Measurements from ENCODE around the gene MIS12.

The MIS12 gene

GRCh38 chr17:5533486-5534315 is 47.3 kb downstream of the MIS12 start:
- Histone ChIP-seq H2BK12ac (ENCODE audit: low read length in 2 of 2) (no peak overlapping the region), H3K18ac (ENCODE audit: low read depth in 1 of 2, low read length in 2 of 2) (no peak overlapping the region), H2BK120ac (ENCODE audit: low read depth, low read length) (no peak overlapping the region), H3K27ac (ENCODE audit: low read length, poor library complexity, severe bottlenecking) (peak overlapping the region; percentile 56), H3K4me3 (ENCODE audit: insufficient read depth in 1 of 2, low read depth in 1 of 2, low read length in 2 of 2) (no peak overlapping the region), H3K27me3 (ENCODE audit: control insufficient read depth in 1 of 2, insufficient read depth in 1 of 2, low read length in 2 of 2) (no peaks in the 10 kb centered on the region), H3K36me3 (ENCODE audit: control insufficient read depth in 1 of 2, insufficient read depth in 2 of 2, low read depth in 1 of 2, low read length in 2 of 2) (peaks cover 0 to 72% of the 10 kb centered on the region in 2 experiments), H3K9ac (ENCODE audit: low read length) (no peak overlapping the region), H4K8ac (ENCODE audit: low read length) (no peak overlapping the region), H3K14ac (ENCODE audit: low read length in 2 of 2) (no peak overlapping the region), H2AK5ac (ENCODE audit: low read length, severe bottlenecking) (peak overlapping the region; percentile 96), H3K23ac (ENCODE audit: low read length in 2 of 2) (no peak overlapping the region), H4K91ac (ENCODE audit: low read length) (no peak overlapping the region), H3K4ac (ENCODE audit: low read depth in 1 of 2, low read length in 2 of 2) (no peak overlapping the region), H2AFZ (ENCODE audit: low read depth, low read length) (no peak overlapping the region), H3K9me3 (ENCODE audit: control insufficient read depth, low read length) (no peaks in the 10 kb centered on the region), H2BK5ac (ENCODE audit: low read depth, low read length, poor library complexity, severe bottlenecking) (peak overlapping the region; percentile 47), H3K4me1 (ENCODE audit: control insufficient read depth, insufficient read depth, low read depth, low read length) (peaks cover 17% of the 10 kb centered on the region), H3K79me1 (replicated peaks; ENCODE audit: low read length, poor library complexity, severe bottlenecking) (no peaks in the 10 kb centered on the region), H2BK15ac (ENCODE audit: low read depth, poor library complexity, severe bottlenecking) (no peak overlapping the region), H3K4me2 (ENCODE audit: low read length, poor library complexity, severe bottlenecking) (no peak overlapping the region)
- DNase-seq = no peak
- WGBS = 58% methylated on average over 15 of the region's 18 CpGs

- H3K14ac ChIP-seq (ENCODE audit: low read length in 2 of 2) = no peak overlapping the region
- peak overlapping the region; percentile 3 for H2AK5ac ChIP-seq (ENCODE audit: low read length, severe bottlenecking)
- no peak overlapping the region for H2BK120ac ChIP-seq (ENCODE audit: low read depth, low read length)
- peaks cover 0 to 78% of the 10 kb centered on the region in 2 experiments for H3K36me3 ChIP-seq (ENCODE audit: control insufficient read depth in 1 of 2, insufficient read depth in 2 of 2, low read depth in 1 of 2, low read length in 2 of 2)
- H3K27ac ChIP-seq (ENCODE audit: low read length, poor library complexity, severe bottlenecking) = no peak overlapping the region
- H4K91ac ChIP-seq (ENCODE audit: low read length) = no peak overlapping the region
- no peak overlapping the region for H3K4ac ChIP-seq (ENCODE audit: low read depth in 1 of 2, low read length in 2 of 2)
- no peak overlapping the region for H3K18ac ChIP-seq (ENCODE audit: low read depth in 1 of 2, low read length in 2 of 2)
- no peak for DNase-seq
- no peak overlapping the region for H2AFZ ChIP-seq (ENCODE audit: low read depth, low read length)
- H3K9ac ChIP-seq (ENCODE audit: low read length) = no peak overlapping the region
- H3K23ac ChIP-seq (ENCODE audit: low read length in 2 of 2) = no peak overlapping the region
- H3K4me1 ChIP-seq (ENCODE audit: control insufficient read depth, insufficient read depth, low read depth, low read length) = peaks cover 15% of the 10 kb centered on the region
- H2BK12ac ChIP-seq (ENCODE audit: low read length in 2 of 2) = no peak overlapping the region
- H4K8ac ChIP-seq (ENCODE audit: low read length) = no peak overlapping the region
- no peak overlapping the region for H2BK5ac ChIP-seq (ENCODE audit: low read depth, low read length, poor library complexity, severe bottlenecking)
- H3K9me3 ChIP-seq (ENCODE audit: control insufficient read depth, low read length) = no peaks in the 10 kb centered on the region
- H3K27me3 ChIP-seq (ENCODE audit: control insufficient read depth in 1 of 2, insufficient read depth in 1 of 2, low read length in 2 of 2) = no peaks in the 10 kb centered on the region
- H3K4me3 ChIP-seq (ENCODE audit: insufficient read depth in 1 of 2, low read depth in 1 of 2, low read length in 2 of 2) = no peak overlapping the region
- no peak overlapping the region for H3K4me2 ChIP-seq (ENCODE audit: low read length, poor library complexity, severe bottlenecking)
- no peak overlapping the region for H2BK15ac ChIP-seq (ENCODE audit: low read depth, poor library complexity, severe bottlenecking)
- 98% methylated on average over 2 of the region's 2 CpGs for WGBS
- H3K79me1 ChIP-seq (replicated peaks; ENCODE audit: low read length, poor library complexity, severe bottlenecking) = no peaks in the 10 kb centered on the region
These were observed 49.1 kb downstream of the MIS12 start for GRCh38 chr17:5535436-5535835.

- no peak overlapping the region for H3K23ac ChIP-seq (ENCODE audit: low read length in 2 of 2)
- no peak overlapping the region for H3K9ac ChIP-seq (ENCODE audit: low read length)
- no peak overlapping the region for H3K4me3 ChIP-seq (ENCODE audit: insufficient read depth in 1 of 2, low read depth in 1 of 2, low read length in 2 of 2)
- H3K27me3 ChIP-seq (ENCODE audit: control insufficient read depth in 1 of 2, insufficient read depth in 1 of 2, low read length in 2 of 2) = no peaks in the 10 kb centered on the region
- H2BK5ac ChIP-seq (ENCODE audit: low read depth, low read length, poor library complexity, severe bottlenecking) = no peak overlapping the region
- no peak overlapping the region for H3K4ac ChIP-seq (ENCODE audit: low read depth in 1 of 2, low read length in 2 of 2)
- H3K79me1 ChIP-seq (replicated peaks; ENCODE audit: low read length, poor library complexity, severe bottlenecking) = no peaks in the 10 kb centered on the region
- H3K36me3 ChIP-seq (ENCODE audit: control insufficient read depth in 1 of 2, insufficient read depth in 2 of 2, low read depth in 1 of 2, low read length in 2 of 2) = peaks cover 0 to 78% of the 10 kb centered on the region in 2 experiments
- no peak overlapping the region for H2AFZ ChIP-seq (ENCODE audit: low read depth, low read length)
- 90% methylated on average over 11 of the region's 11 CpGs for WGBS
- H3K9me3 ChIP-seq (ENCODE audit: control insufficient read depth, low read length) = no peaks in the 10 kb centered on the region
- H2BK15ac ChIP-seq (ENCODE audit: low read depth, poor library complexity, severe bottlenecking) = no peak overlapping the region
- no peak overlapping the region for H4K8ac ChIP-seq (ENCODE audit: low read length)
- no peak for DNase-seq
- H3K27ac ChIP-seq (ENCODE audit: low read length, poor library complexity, severe bottlenecking) = no peak overlapping the region
- no peak overlapping the region for H3K14ac ChIP-seq (ENCODE audit: low read length in 2 of 2)
- no peak overlapping the region for H2BK12ac ChIP-seq (ENCODE audit: low read length in 2 of 2)
- no peak overlapping the region for H3K18ac ChIP-seq (ENCODE audit: low read depth in 1 of 2, low read length in 2 of 2)
- no peak overlapping the region for H2AK5ac ChIP-seq (ENCODE audit: low read length, severe bottlenecking)
- H3K4me1 ChIP-seq (ENCODE audit: control insufficient read depth, insufficient read depth, low read depth, low read length) = peaks cover 14% of the 10 kb centered on the region
- no peak overlapping the region for H2BK120ac ChIP-seq (ENCODE audit: low read depth, low read length)
- H4K91ac ChIP-seq (ENCODE audit: low read length) = no peak overlapping the region
- H3K4me2 ChIP-seq (ENCODE audit: low read length, poor library complexity, severe bottlenecking) = no peak overlapping the region
These were observed 50.7 kb downstream of the MIS12 start for GRCh38 chr17:5536866-5537650.

- Histone ChIP-seq H2BK12ac (ENCODE audit: low read length in 2 of 2) (no peak overlapping the region), H3K36me3 (ENCODE audit: control insufficient read depth in 1 of 2, insufficient read depth in 2 of 2, low read depth in 1 of 2, low read length in 2 of 2) (peaks cover 0 to 75% of the 10 kb centered on the region in 2 experiments), H2AFZ (ENCODE audit: low read depth, low read length) (no peak overlapping the region), H3K14ac (ENCODE audit: low read length in 2 of 2) (no peak overlapping the region), H4K91ac (ENCODE audit: low read length) (no peak overlapping the region), H3K4me2 (ENCODE audit: low read length, poor library complexity, severe bottlenecking) (no peak overlapping the region), H3K9ac (ENCODE audit: low read length) (no peak overlapping the region), H3K23ac (ENCODE audit: low read length in 2 of 2) (no peak overlapping the region), H3K79me1 (replicated peaks; ENCODE audit: low read length, poor library complexity, severe bottlenecking) (no peaks in the 10 kb centered on the region), H3K27me3 (ENCODE audit: control insufficient read depth in 1 of 2, insufficient read depth in 1 of 2, low read length in 2 of 2) (no peaks in the 10 kb centered on the region), H4K8ac (ENCODE audit: low read length) (no peak overlapping the region), H2AK5ac (ENCODE audit: low read length, severe bottlenecking) (no peak overlapping the region), H2BK120ac (ENCODE audit: low read depth, low read length) (no peak overlapping the region), H3K9me3 (ENCODE audit: control insufficient read depth, low read length) (no peaks in the 10 kb centered on the region), H3K27ac (ENCODE audit: low read length, poor library complexity, severe bottlenecking) (no peak overlapping the region), H3K4me1 (ENCODE audit: control insufficient read depth, insufficient read depth, low read depth, low read length) (peaks cover 3% of the 10 kb centered on the region), H2BK15ac (ENCODE audit: low read depth, poor library complexity, severe bottlenecking) (no peak overlapping the region), H3K4ac (ENCODE audit: low read depth in 1 of 2, low read length in 2 of 2) (no peak overlapping the region), H3K18ac (ENCODE audit: low read depth in 1 of 2, low read length in 2 of 2) (no peak overlapping the region), H3K4me3 (ENCODE audit: insufficient read depth in 1 of 2, low read depth in 1 of 2, low read length in 2 of 2) (no peak overlapping the region), H2BK5ac (ENCODE audit: low read depth, low read length, poor library complexity, severe bottlenecking) (no peak overlapping the region)
- WGBS = 98% methylated on average over 8 of the region's 8 CpGs
- no peak for DNase-seq
These were observed 52.9 kb downstream of the MIS12 start for GRCh38 chr17:5539286-5539685.
